AG04450 (cell line): ENCODE measurements around the gene GNG3. TPM values are rescaled to one million over a fixed set of nuclear protein-coding genes. Genes with fewer than 3 reads are reported as not detected.
A peak's percentile ranks its signal among the peaks of the same experiment; 100 is the strongest.

Source experiments
- CTCF ChIA-PET: fragments of 300-600, 350-600 bp; formaldehyde crosslinking; extraction: SDS; loops from one replicate; lab custom pipeline; 2022; ENCODE audit warnings: antibody characterized with exemption, inconsistent platforms; lab: Charles Lee
- POLR2A ChIA-PET: fragments of 350-600 bp; formaldehyde crosslinking; extraction: SDS; loops from one replicate; lab custom pipeline; 2021; ENCODE audit warnings: antibody characterized with exemption, inconsistent platforms; lab: Yijun Ruan, JAX
- DNase-seq: peaks from one replicate; pipeline ENCODE4 v3.0.0-alpha.2; 2011; ENCODE audit warnings: low read depth, low spot score
- H3K27ac ChIP-seq: one replicate; pipeline ENCODE4 v1.5.1; 2012; ENCODE audit warnings: low read depth, low read length, control low read depth
- H3K27me3 ChIP-seq: one replicate; pipeline ENCODE4 v1.6.0; 2012; ENCODE audit warnings: low read length; ENCODE audit not compliant: control insufficient read depth, insufficient read depth
- H3K4me3 ChIP-seq: 2 replicates; pipeline ENCODE4 v1.5.1; 2011; ENCODE audit warnings: mild to moderate bottlenecking, low read depth, low read length, control low read depth
- H3K9me3 ChIP-seq: 2 replicates; pipeline ENCODE4 v1.5.1; 2012; ENCODE audit warnings: low read length; ENCODE audit not compliant: control insufficient read depth, insufficient read depth
- polyA plus RNA-seq: library from polyadenylated mRNA; depleted of rRNA; stranded (reverse); fragments of >200 nt; gene quantifications from 2 replicates; pipeline ENCODE4 v1.2.3, GENCODE V29; 2011; rRNA removed
- small RNA-seq: library from RNA; depleted of rRNA; stranded (forward); fragments of <200 nt; gene quantifications from one replicate; pipeline ENCODE3, GENCODE V24; 2012; ENCODE audit warnings: low read depth; ENCODE audit not compliant: insufficient read length
- TF ChIP-seq, protein P1 (sequence below): IDR thresholded peaks from 2 replicates; pipeline ENCODE4 v1.5.1; 2011; ENCODE audit warnings: low read depth, low read length, control low read depth, inconsistent platforms

GNG3 gene
- polyA plus RNA-seq, 1 experiment = not detected

DNA sequence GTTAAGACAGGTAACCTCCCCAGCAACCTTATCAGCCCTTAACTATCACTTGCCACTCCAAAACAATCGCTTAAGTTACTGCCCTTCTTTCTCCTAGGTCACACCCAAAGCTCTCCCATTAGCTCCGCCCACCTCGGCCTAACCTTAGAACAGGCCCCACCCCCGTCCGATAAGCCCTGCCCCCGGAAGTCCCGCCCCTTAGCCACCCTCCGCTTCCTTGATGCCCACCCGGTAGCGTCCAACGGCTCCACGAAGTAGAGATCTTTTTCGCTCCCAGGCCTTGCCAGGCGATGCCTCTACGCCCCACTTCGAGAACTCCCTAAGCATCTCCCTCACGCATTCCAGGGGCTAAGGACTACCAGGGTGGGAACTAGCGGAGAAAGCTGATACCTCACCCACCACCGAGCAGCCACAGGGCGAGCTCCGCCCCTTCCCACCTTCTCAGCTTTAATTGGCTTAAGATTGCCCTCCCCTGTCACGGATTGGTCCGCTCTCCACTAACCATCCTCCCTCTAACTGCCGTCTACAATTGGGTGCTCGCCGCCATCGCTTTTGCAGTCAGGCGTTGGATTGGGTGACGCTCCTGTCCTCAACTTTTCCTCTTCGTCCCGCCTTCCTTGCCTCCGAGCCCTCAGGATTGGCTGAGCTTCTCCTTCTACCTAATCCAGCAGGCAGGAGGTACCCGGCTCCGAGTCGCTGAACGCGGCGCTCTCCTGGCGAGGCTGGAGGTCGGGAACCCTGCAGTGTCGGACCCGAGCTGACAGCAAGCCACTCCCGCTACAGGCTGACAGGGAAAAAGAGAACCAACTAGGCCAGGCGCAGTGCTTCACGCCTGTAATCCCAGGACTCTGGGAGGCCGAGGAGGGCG lies 46.5 kb downstream of the GNG3 start, which contains the start of gene ZBTB3:
ZBTB3 (minus strand) TSS at position 425 of the 868 bp plus-strand sequence. CDS start 496 bp downstream, outside the sequence.
- Histone ChIP-seq H3K4me3 (peak within 1 kb of the TSS; percentile 94), H3K27ac (peak within 1 kb of the TSS; percentile 80), H3K9me3 (no peaks in the 10 kb centered on the region), H3K27me3 (no peaks in the 10 kb centered on the region)
- TF ChIP-seq, protein P1, sequence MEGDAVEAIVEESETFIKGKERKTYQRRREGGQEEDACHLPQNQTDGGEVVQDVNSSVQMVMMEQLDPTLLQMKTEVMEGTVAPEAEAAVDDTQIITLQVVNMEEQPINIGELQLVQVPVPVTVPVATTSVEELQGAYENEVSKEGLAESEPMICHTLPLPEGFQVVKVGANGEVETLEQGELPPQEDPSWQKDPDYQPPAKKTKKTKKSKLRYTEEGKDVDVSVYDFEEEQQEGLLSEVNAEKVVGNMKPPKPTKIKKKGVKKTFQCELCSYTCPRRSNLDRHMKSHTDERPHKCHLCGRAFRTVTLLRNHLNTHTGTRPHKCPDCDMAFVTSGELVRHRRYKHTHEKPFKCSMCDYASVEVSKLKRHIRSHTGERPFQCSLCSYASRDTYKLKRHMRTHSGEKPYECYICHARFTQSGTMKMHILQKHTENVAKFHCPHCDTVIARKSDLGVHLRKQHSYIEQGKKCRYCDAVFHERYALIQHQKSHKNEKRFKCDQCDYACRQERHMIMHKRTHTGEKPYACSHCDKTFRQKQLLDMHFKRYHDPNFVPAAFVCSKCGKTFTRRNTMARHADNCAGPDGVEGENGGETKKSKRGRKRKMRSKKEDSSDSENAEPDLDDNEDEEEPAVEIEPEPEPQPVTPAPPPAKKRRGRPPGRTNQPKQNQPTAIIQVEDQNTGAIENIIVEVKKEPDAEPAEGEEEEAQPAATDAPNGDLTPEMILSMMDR = no peak
- ChIA-PET CTCF (interaction anchor here (0.7 to 3.3 kb wide), 5 partner anchors 8 to 99 kb away, joined by 3 to 14 read pairs (median 7); partner anchors contain the start of gene POLR2G), POLR2A (interaction anchor here (0.6 to 1.8 kb wide), 29 partner anchors 8 to 249 kb away, joined by 3 to 31 read pairs (median 4); partner anchors contain the start of genes C11orf98, CSKMT, EEF1G and HNRNPUL2)
- peak; percentile 97 for DNase-seq

DNA sequence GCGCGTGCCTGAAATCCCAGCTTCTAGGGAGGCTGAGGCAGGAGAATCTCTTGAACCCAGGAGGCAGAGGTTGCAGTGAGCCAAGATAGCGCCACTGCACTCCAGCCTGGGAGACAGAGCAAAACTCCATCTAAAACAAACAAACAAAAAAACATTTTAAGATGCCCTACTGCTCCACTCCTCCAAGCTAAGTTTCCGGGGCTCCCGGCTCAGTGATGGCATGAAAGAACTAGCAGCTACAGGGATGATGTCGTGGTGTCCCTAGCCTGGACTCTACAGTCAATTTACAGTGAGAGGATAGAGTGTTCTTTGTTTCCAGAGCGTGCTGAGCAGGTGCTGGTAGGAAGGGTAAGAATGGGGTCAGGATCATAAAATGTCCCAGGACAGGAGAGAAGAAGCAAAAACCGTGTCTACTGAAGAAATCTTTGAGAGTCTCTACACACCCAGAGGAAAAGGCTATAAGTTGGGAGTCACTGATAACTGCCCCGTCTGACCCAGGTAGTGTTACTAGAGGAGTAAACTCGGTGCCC lies 47.7 kb downstream of the GNG3 start:
- POLR2A ChIA-PET = no interaction called here
- CTCF ChIA-PET = interaction anchor here (3.3 kb wide), 1 partner anchor 31 kb away, joined by 14 read pairs; no protein-coding TSS in a partner anchor
- TF ChIP-seq, protein P1 = no peak
- H3K27me3 ChIP-seq = no peaks in the 10 kb centered on the region
- H3K9me3 ChIP-seq = no peaks in the 10 kb centered on the region
- no peak for DNase-seq
- H3K27ac ChIP-seq = no peak overlapping the region
- H3K4me3 ChIP-seq = no peak overlapping the region

DNA sequence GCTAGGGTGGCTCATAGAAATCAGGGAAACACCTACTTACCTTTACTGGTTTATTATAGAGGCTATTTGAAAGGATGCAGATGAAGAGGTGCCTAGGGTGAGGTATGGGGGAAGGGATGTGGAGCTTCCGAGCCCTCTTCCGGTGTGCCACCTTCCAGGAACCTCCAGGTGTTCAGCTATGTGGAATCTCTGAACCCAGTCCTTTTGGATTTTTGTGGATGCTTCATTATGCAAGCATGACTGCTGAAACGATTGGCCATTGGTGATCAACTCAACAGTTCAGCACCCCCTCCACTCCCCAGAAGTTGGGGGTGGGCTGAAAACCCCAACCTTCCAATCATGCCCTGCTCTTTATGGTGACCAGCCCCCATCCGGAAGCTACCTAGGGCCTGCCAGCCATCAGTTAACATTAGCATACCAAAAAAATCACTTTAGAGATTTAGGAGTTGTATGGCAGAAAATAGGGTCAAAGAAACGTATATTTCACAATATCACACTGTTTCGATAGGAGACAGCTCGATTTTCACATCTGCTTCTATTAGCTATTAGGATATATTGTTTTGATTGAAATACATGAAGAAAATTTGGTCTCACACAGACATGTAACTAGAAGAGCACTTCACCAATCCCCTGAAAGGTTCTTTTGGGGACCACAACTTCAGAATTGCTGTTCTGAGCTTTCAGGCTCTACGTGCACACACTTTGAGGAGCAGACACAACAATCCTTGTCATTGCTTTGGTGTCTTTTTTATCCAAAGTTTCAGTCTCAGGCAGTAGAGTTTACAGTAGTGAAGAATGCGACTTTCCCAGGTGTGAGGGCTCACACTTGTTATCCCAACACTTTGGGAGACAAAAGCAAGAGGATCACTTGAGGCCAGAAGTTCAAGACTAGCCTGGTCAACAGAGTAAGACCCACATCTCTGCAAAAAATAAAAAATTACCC lies 50.6 kb downstream of the GNG3 start:
- Histone ChIP-seq H3K27me3 (no peaks in the 10 kb centered on the region), H3K27ac (no peak overlapping the region), H3K4me3 (no peak overlapping the region), H3K9me3 (no peaks in the 10 kb centered on the region)
- CTCF ChIA-PET = interaction anchor here (0.6 kb wide), 2 partner anchors 278 to 1220 kb away, joined by 3 to 4 read pairs; no protein-coding TSS in a partner anchor
- DNase-seq = no peak
- TF ChIP-seq, protein P1 = no peak
- POLR2A ChIA-PET = interaction anchor here (1.4 kb wide), 1 partner anchor 83 kb away, joined by 3 read pairs; no protein-coding TSS in a partner anchor

Small RNAs within 50 kb of the gene (small RNA-seq; reads per million reads assigned to genes)
- gene SNORA57 = not detected

Other genes with a start within 250 kb of the GNG3 start
- 231 and 243 TPM in 2 replicates for gene AHNAK, start 160.9 kb upstream of the GNG3 start, polyA plus RNA-seq
- gene EEF1G, start 133.8 kb upstream of the GNG3 start, polyA plus RNA-seq = 2,186 and 2,474 TPM in 2 replicates
- gene TUT1, start 116.2 kb upstream of the GNG3 start, polyA plus RNA-seq = 7.8 and 9.0 TPM in 2 replicates
- 22.9 and 36.7 TPM in 2 replicates for gene MTA2, start 105.8 kb upstream of the GNG3 start, polyA plus RNA-seq
- gene EML3, start 94.9 kb upstream of the GNG3 start, polyA plus RNA-seq = 17.1 and 18.6 TPM in 2 replicates
- gene ROM1, start 94.4 kb upstream of the GNG3 start, polyA plus RNA-seq = 1.4 and 2.0 TPM in 2 replicates
- gene B3GAT3, start 85.7 kb upstream of the GNG3 start, polyA plus RNA-seq = 14.5 and 20.2 TPM in 2 replicates
- 369 and 464 TPM in 2 replicates for gene GANAB, start 61.1 kb upstream of the GNG3 start, polyA plus RNA-seq
- 10.6 and 12.6 TPM in 2 replicates for gene INTS5, start 54.4 kb upstream of the GNG3 start, polyA plus RNA-seq
- gene C11orf98, start 42.5 kb upstream of the GNG3 start, polyA plus RNA-seq = 38.8 and 43.6 TPM in 2 replicates
- gene CSKMT, start 42.4 kb upstream of the GNG3 start, polyA plus RNA-seq = 4.6 and 4.7 TPM in 2 replicates
- gene UQCC3, start 36.0 kb upstream of the GNG3 start, polyA plus RNA-seq = 5.4 and 6.2 TPM in 2 replicates
- gene LBHD1, start 35.4 kb upstream of the GNG3 start, polyA plus RNA-seq = 2.4 and 3.2 TPM in 2 replicates
- 92.8 and 100 TPM in 2 replicates for gene UBXN1, start 28.6 kb upstream of the GNG3 start, polyA plus RNA-seq
- 4.1 and 5.7 TPM in 2 replicates for gene LRRN4CL, start 18.1 kb upstream of the GNG3 start, polyA plus RNA-seq
- gene BSCL2, start 252 bp upstream of the GNG3 start, polyA plus RNA-seq = 42.8 and 63.7 TPM in 2 replicates
- 26.6 and 28.2 TPM in 2 replicates for gene HNRNPUL2, start 19.8 kb downstream of the GNG3 start, polyA plus RNA-seq
- 32.2 and 32.5 TPM in 2 replicates for gene TTC9C, start 20.8 kb downstream of the GNG3 start, polyA plus RNA-seq
- 3.2 and 3.7 TPM in 2 replicates for gene ZBTB3, start 46.5 kb downstream of the GNG3 start, polyA plus RNA-seq
- 213 and 215 TPM in 2 replicates for gene POLR2G, start 53.9 kb downstream of the GNG3 start, polyA plus RNA-seq
- 8.9 and 13.4 TPM in 2 replicates for gene TAF6L, start 63.7 kb downstream of the GNG3 start, polyA plus RNA-seq
- 51.7 and 63.8 TPM in 2 replicates for gene TMEM179B, start 79.7 kb downstream of the GNG3 start, polyA plus RNA-seq
- 12.3 and 13.5 TPM in 2 replicates for gene TMEM223, start 84.3 kb downstream of the GNG3 start, polyA plus RNA-seq
- gene NXF1, start 97.8 kb downstream of the GNG3 start, polyA plus RNA-seq = 48.9 and 66.1 TPM in 2 replicates
- gene STX5, start 124.4 kb downstream of the GNG3 start, polyA plus RNA-seq = 51.7 and 52.1 TPM in 2 replicates
- not detected in 2 replicates for gene TEX54, start 125.2 kb downstream of the GNG3 start, polyA plus RNA-seq
- gene WDR74, start 131.9 kb downstream of the GNG3 start, polyA plus RNA-seq = 18.0 and 21.6 TPM in 2 replicates
- 263 and 284 TPM in 2 replicates for gene SLC3A2, start 173.2 kb downstream of the GNG3 start, polyA plus RNA-seq
- not detected in 2 replicates for gene CHRM1, start 213.7 kb downstream of the GNG3 start, polyA plus RNA-seq